Lung (tissue), 12 donors: ENCODE data around the gene FBLN1. TPM values are rescaled to one million over a fixed set of nuclear protein-coding genes. Genes with fewer than 3 reads are reported as not detected.

Source experiments
- ATAC-seq: fragments of 200-7000 bp; cut with Tn5 transposase; one replicate; pipeline ENCODE4 v1.9.1; 2020; ENCODE audit warnings: moderate number of reproducible peaks; ENCODE audit not compliant: insufficient read depth, low FRiP score
- DNase-seq, 3 donors: peaks; one replicate each; pipeline ENCODE4 v3.0.0-alpha.2; 2013 to 2017
- H3K27ac ChIP-seq, 2 donors: one replicate each; pipeline ENCODE4 v1.5.1; 2013; ENCODE audit warnings: mild to moderate bottlenecking in 2 of 2, moderate library complexity in 2 of 2, control low read depth in 1 of 2, inconsistent platforms in 1 of 2, low read depth in 1 of 2, low read length in 1 of 2
- H3K27me3 ChIP-seq, 3 donors: one replicate each; pipeline ENCODE4 v1.5.1; 2013; ENCODE audit warnings: low read length in 2 of 3; ENCODE audit not compliant: control insufficient read depth in 3 of 3, insufficient read depth in 3 of 3
- H3K36me3 ChIP-seq, 4 donors: one replicate each; pipeline ENCODE4 v1.5.1; 2013; ENCODE audit warnings: low read length in 4 of 4, mild to moderate bottlenecking in 1 of 4, moderate library complexity in 1 of 4; ENCODE audit not compliant: control insufficient read depth in 4 of 4, insufficient read depth in 4 of 4
- H3K4me1 ChIP-seq, 5 donors: one replicate each; pipeline ENCODE4 v1.5.1; 2013; ENCODE audit warnings: low read length in 5 of 5, mild to moderate bottlenecking in 2 of 5, moderate library complexity in 1 of 5; ENCODE audit not compliant: control insufficient read depth in 5 of 5, insufficient read depth in 5 of 5
- H3K4me3 ChIP-seq: one replicate; pipeline ENCODE4 v1.5.1; 2013; ENCODE audit warnings: mild to moderate bottlenecking, control low read depth, moderate library complexity
- H3K9ac ChIP-seq, 2 donors: one replicate each; pipeline ENCODE4 v1.5.1; 2013; ENCODE audit warnings: low read length in 2 of 2, control low read depth in 1 of 2; ENCODE audit not compliant: insufficient read depth in 1 of 2
- H3K9me3 ChIP-seq, 4 donors: one replicate each; pipeline ENCODE4 v1.5.1; 2013; ENCODE audit warnings: low read length in 3 of 4, mild to moderate bottlenecking in 1 of 4, moderate library complexity in 1 of 4; ENCODE audit not compliant: control insufficient read depth in 4 of 4, insufficient read depth in 3 of 4
- CTCF ChIP-seq: IDR thresholded peaks from 2 replicates; pipeline ENCODE4 v1.5.1; 2012; ENCODE audit warnings: mild to moderate bottlenecking; ENCODE audit errors: control extremely low read depth, extremely low read depth
- WGBS, 2 donors: extraction: QIAGEN DNeasy Blood & Tissue Kit; methylation state at CpG; one replicate each; pipeline ENCODE4 v1.1.7; 2013; 5-methylcytosine and 5-hydroxymethylcytosine counted together
- polyA plus RNA-seq, 2 donors: library from polyadenylated mRNA; stranded (reverse); fragments of 200-250 nt; gene quantifications; one replicate each; pipeline ENCODE4 v1.2.1, GENCODE V29; 2013
- total RNA-seq, 2 donors: library from RNA; depleted of rRNA in 1 of 2; stranded (reverse); fragments of >200 nt in 1 of 2; gene quantifications; one replicate each; pipeline ENCODE4 v1.2.1, GENCODE V29; 2014 to 2021
- donor health status: control.
- donor health status: control.
- donor health status: Bipolar disorder and iron deficiency.
- donor health status: healthy.
- donor health status: DM: yes; HTN: yes; CAD: no.

FBLN1 gene
- total and polyA plus RNA-seq, 4 donors, result 82.7 to 357 (median 233) TPM

GRCh38 chr22:45629469-45630089, 126.9 kb downstream of the FBLN1 start:
- H3K27me3 ChIP-seq, result no peaks in the 10 kb centered on the region
- ATAC-seq, result no peak
- DNase-seq, result no peak
- WGBS, 2 donors, result 59% methylated on average over 15 of the region's 15 CpGs
- H3K27ac ChIP-seq, result no peak overlapping the region
- peaks cover 0 to 5% (median 2%) of the 10 kb centered on the region in 5 donors for H3K4me1 ChIP-seq
- no peak overlapping the region for H3K9ac ChIP-seq
- H3K4me3 ChIP-seq, result no peak overlapping the region
- peaks cover 0 to 6% (median 0%) of the 10 kb centered on the region in 4 donors for H3K36me3 ChIP-seq
- no peak for TF ChIP-seq CTCF
- H3K9me3 ChIP-seq, result peaks cover 0 to 1% (median 0%) of the 10 kb centered on the region in 4 donors

GRCh38 chr22:45630436-45630835, 127.8 kb downstream of the FBLN1 start:
- ATAC-seq (no peak), DNase-seq (no peak)
- no peak for TF ChIP-seq CTCF
- Histone ChIP-seq H3K9me3 (peaks cover 0 to 1% (median 0%) of the 10 kb centered on the region in 4 donors), H3K27ac (no peak overlapping the region), H3K36me3 (peaks cover 0 to 6% (median 0%) of the 10 kb centered on the region in 4 donors), H3K9ac (no peak overlapping the region), H3K4me3 (no peak overlapping the region), H3K4me1 (peaks cover 0 to 5% (median 2%) of the 10 kb centered on the region in 5 donors), H3K27me3 (no peaks in the 10 kb centered on the region)
- WGBS, 2 donors, result 91 to 93% methylated on average over 15 of the region's 15 CpGs

GRCh38 chr22:45631140-45631840, 128.6 kb downstream of the FBLN1 start:
- Histone ChIP-seq H3K27ac (no peak overlapping the region), H3K4me3 (no peak overlapping the region), H3K4me1 (peaks cover 0 to 5% (median 2%) of the 10 kb centered on the region in 5 donors), H3K9ac (no peak overlapping the region), H3K9me3 (peaks cover 0 to 1% (median 0%) of the 10 kb centered on the region in 4 donors), H3K36me3 (peaks cover 0 to 6% (median 0%) of the 10 kb centered on the region in 4 donors), H3K27me3 (no peaks in the 10 kb centered on the region)
- no peak for TF ChIP-seq CTCF
- 50% methylated on average over 12 of the region's 12 CpGs for WGBS, 2 donors
- ATAC-seq, result no peak
- DNase-seq, result no peak
